Measurements from ENCODE around the gene APH1B. TPM values are rescaled to one million over a fixed set of nuclear protein-coding genes. Genes with fewer than 3 reads are reported as not detected.
"Not testable (repeated sequence)": the region's sequence is repeated elsewhere in the genome, so short reads cannot be mapped to it uniquely, and the experiment has no call there.

Gene APH1B
- polyA plus RNA-seq, 4 donors = 1.4 to 22.8 (median 3.1) TPM

DNA sequence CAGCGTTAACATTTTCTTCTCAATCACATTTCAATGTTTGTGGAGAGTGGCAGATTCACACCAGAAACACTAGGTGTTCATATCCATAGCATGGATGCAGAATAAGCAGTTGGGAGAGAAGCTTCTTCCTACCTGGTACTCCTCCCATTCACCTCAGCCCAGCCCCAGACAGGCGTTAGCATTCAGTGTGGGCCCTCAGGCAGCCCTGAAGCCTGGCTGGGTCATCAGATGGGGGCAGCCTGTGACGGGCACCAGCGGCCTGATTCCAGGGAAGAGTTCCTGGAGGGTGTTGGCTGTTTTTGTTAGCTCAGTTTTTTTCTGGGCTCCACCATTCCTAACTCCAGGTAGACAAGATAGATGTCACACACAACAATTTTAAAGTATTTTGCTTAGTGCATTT, 31.1 kb downstream of the APH1B start:
- 81 to 85% (median 84%) methylated on average over 4 of the region's 4 CpGs for WGBS, 3 donors
- no peak for FAIRE-seq
- H3K27ac ChIP-seq (ENCODE audit: low read depth in 1 of 3, low read length in 2 of 3) = no peak overlapping the region

GRCh38 chr15:63308947-63309346, 31.5 kb downstream of the APH1B start:
- no peaks in the 10 kb centered on the region for H3K27me3 ChIP-seq (ENCODE audit: control insufficient read depth in 3 of 3, insufficient read depth in 3 of 3, low read length in 3 of 3)
- 75 to 80% (median 77%) methylated on average over 2 of the region's 2 CpGs for WGBS, 3 donors
- DNase-seq (no peak), FAIRE-seq (no peak)
- H3K27ac ChIP-seq (ENCODE audit: low read depth in 1 of 3, low read length in 2 of 3) = no peak overlapping the region
- H3K4me1 ChIP-seq (ENCODE audit: control insufficient read depth in 3 of 3, insufficient read depth in 2 of 3, low read depth in 1 of 3, low read length in 2 of 3) = no peaks in the 10 kb centered on the region
- no peak overlapping the region for H3K4me3 ChIP-seq (ENCODE audit: low read depth in 1 of 3, low read length in 3 of 3)
- H3K9me3 ChIP-seq (ENCODE audit: control insufficient read depth in 2 of 2, insufficient read depth in 1 of 2, low read depth in 1 of 2, low read length in 1 of 2) = no peaks in the 10 kb centered on the region
- peaks cover 0 to 11% (median 4%) of the 10 kb centered on the region in 3 donors for H3K36me3 ChIP-seq (ENCODE audit: control insufficient read depth in 3 of 3, insufficient read depth in 2 of 3, low read depth in 1 of 3, low read length in 3 of 3)

More for the DNA sequence above, 31.1 kb downstream of the APH1B start:
- H3K9me3 ChIP-seq (ENCODE audit: control insufficient read depth in 2 of 2, insufficient read depth in 1 of 2, low read depth in 1 of 2, low read length in 1 of 2) = no peaks in the 10 kb centered on the region
- no peaks in the 10 kb centered on the region for H3K4me1 ChIP-seq (ENCODE audit: control insufficient read depth in 3 of 3, insufficient read depth in 2 of 3, low read depth in 1 of 3, low read length in 2 of 3)
- no peaks in the 10 kb centered on the region for H3K27me3 ChIP-seq (ENCODE audit: control insufficient read depth in 3 of 3, insufficient read depth in 3 of 3, low read length in 3 of 3)
- no peak overlapping the region for H3K4me3 ChIP-seq (ENCODE audit: low read depth in 1 of 3, low read length in 3 of 3)
- H3K36me3 ChIP-seq (ENCODE audit: control insufficient read depth in 3 of 3, insufficient read depth in 2 of 3, low read depth in 1 of 3, low read length in 3 of 3) = peaks cover 0 to 14% (median 6%) of the 10 kb centered on the region in 3 donors
- no peak for DNase-seq

- DNase-seq (no peak), FAIRE-seq (no peak)
- Histone ChIP-seq H3K9me3 (ENCODE audit: control insufficient read depth in 2 of 2, insufficient read depth in 1 of 2, low read depth in 1 of 2, low read length in 1 of 2) (no peaks in the 10 kb centered on the region), H3K36me3 (ENCODE audit: control insufficient read depth in 3 of 3, insufficient read depth in 2 of 3, low read depth in 1 of 3, low read length in 3 of 3) (peaks cover 0 to 9% (median 4%) of the 10 kb centered on the region in 3 donors), H3K4me3 (ENCODE audit: low read depth in 1 of 3, low read length in 3 of 3) (no peak overlapping the region), H3K4me1 (ENCODE audit: control insufficient read depth in 3 of 3, insufficient read depth in 2 of 3, low read depth in 1 of 3, low read length in 2 of 3) (no peaks in the 10 kb centered on the region), H3K27me3 (ENCODE audit: control insufficient read depth in 3 of 3, insufficient read depth in 3 of 3, low read length in 3 of 3) (no peaks in the 10 kb centered on the region), H3K27ac (ENCODE audit: low read depth in 1 of 3, low read length in 2 of 3) (no peak overlapping the region)
- 87 to 93% (median 92%) methylated on average over 2 to 3 of the region's 3 CpGs for WGBS, 3 donors
Measured at GRCh38 chr15:63310646-63311045, 33.2 kb downstream of the APH1B start.

DNA sequence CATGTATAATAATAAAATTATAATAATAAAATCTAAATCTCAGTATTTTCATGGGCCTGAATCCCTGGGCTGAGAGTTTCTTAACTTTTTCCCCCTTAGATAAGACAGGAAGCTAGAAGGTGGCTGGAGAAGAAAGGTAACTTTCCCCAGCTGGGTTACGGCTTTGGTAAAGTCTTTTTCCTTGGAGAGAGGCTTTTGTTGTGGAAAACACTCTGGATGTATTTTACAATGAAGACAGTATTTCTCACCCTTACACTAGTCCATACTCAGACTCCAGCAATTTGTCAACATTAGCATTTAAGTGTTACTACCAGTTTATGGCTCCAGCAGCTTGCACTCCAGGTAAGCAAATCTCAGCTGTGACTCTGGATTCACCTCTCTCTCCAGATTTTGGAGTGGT, 34.9 kb downstream of the APH1B start:
- Histone ChIP-seq H3K36me3 (ENCODE audit: control insufficient read depth in 3 of 3, insufficient read depth in 2 of 3, low read depth in 1 of 3, low read length in 3 of 3) (peaks cover 0 to 2% (median 0%) of the 10 kb centered on the region in 3 donors), H3K4me3 (ENCODE audit: low read depth in 1 of 3, low read length in 3 of 3) (no peak overlapping the region), H3K27me3 (ENCODE audit: control insufficient read depth in 3 of 3, insufficient read depth in 3 of 3, low read length in 3 of 3) (no peaks in the 10 kb centered on the region), H3K4me1 (ENCODE audit: control insufficient read depth in 3 of 3, insufficient read depth in 2 of 3, low read depth in 1 of 3, low read length in 2 of 3) (no peaks in the 10 kb centered on the region), H3K9me3 (ENCODE audit: control insufficient read depth in 2 of 2, insufficient read depth in 1 of 2, low read depth in 1 of 2, low read length in 1 of 2) (no peaks in the 10 kb centered on the region), H3K27ac (ENCODE audit: low read depth in 1 of 3, low read length in 2 of 3) (no peak overlapping the region)
- FAIRE-seq (no peak), DNase-seq (no peak)
- WGBS, 3 donors = 93 to 100% (median 96%) methylated on average over 1 of the region's 1 CpG

GRCh38 chr15:63313825-63314224, 36.4 kb downstream of the APH1B start:
- Histone ChIP-seq H3K4me3 (ENCODE audit: low read depth in 1 of 3, low read length in 3 of 3) (no peak overlapping the region), H3K36me3 (ENCODE audit: control insufficient read depth in 3 of 3, insufficient read depth in 2 of 3, low read depth in 1 of 3, low read length in 3 of 3) (no peaks in the 10 kb centered on the region), H3K27ac (ENCODE audit: low read depth in 1 of 3, low read length in 2 of 3) (no peak overlapping the region), H3K9me3 (ENCODE audit: control insufficient read depth in 2 of 2, insufficient read depth in 1 of 2, low read depth in 1 of 2, low read length in 1 of 2) (no peaks in the 10 kb centered on the region), H3K27me3 (ENCODE audit: control insufficient read depth in 3 of 3, insufficient read depth in 3 of 3, low read length in 3 of 3) (no peaks in the 10 kb centered on the region), H3K4me1 (ENCODE audit: control insufficient read depth in 3 of 3, insufficient read depth in 2 of 3, low read depth in 1 of 3, low read length in 2 of 3) (no peaks in the 10 kb centered on the region)
- FAIRE-seq (no peak), DNase-seq (no peak)
- WGBS, 3 donors = 83 to 86% (median 86%) methylated on average over 4 of the region's 4 CpGs

DNA sequence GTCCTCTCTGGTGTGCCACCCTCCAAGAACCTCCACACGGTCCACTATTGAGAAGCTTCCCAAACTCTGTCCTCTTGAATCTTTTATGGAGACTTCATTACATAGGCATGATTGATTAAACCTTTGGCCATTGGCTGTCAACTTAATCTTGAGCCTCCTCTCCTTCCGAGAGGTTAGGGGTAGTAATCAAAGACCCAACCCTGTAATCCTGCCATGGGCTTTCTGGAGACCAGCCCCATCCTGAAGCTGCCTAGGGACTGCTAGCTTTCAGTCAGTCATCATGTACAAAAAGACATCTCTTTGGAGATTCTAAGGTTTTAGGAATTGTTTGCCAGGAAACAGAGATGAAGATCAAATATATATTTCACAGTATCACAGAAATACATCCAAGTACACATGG, 37.0 kb downstream of the APH1B start:
- FAIRE-seq = no peak
- no peaks in the 10 kb centered on the region for H3K27me3 ChIP-seq (ENCODE audit: control insufficient read depth in 3 of 3, insufficient read depth in 3 of 3, low read length in 3 of 3)
- H3K36me3 ChIP-seq (ENCODE audit: control insufficient read depth in 3 of 3, insufficient read depth in 2 of 3, low read depth in 1 of 3, low read length in 3 of 3) = no peaks in the 10 kb centered on the region
- no peaks in the 10 kb centered on the region for H3K9me3 ChIP-seq (ENCODE audit: control insufficient read depth in 2 of 2, insufficient read depth in 1 of 2, low read depth in 1 of 2, low read length in 1 of 2)
- DNase-seq = no peak
- 39 to 61% (median 55%) methylated on average over 2 of the region's 2 CpGs for WGBS, 3 donors
- H3K4me3 ChIP-seq (ENCODE audit: low read depth in 1 of 3, low read length in 3 of 3) = no peak overlapping the region
- H3K27ac ChIP-seq (ENCODE audit: low read depth in 1 of 3, low read length in 2 of 3) = no peak overlapping the region
- H3K4me1 ChIP-seq (ENCODE audit: control insufficient read depth in 3 of 3, insufficient read depth in 2 of 3, low read depth in 1 of 3, low read length in 2 of 3) = no peaks in the 10 kb centered on the region

- Histone ChIP-seq H3K27ac (ENCODE audit: low read depth in 1 of 3, low read length in 2 of 3) (no peak overlapping the region), H3K27me3 (ENCODE audit: control insufficient read depth in 3 of 3, insufficient read depth in 3 of 3, low read length in 3 of 3) (no peaks in the 10 kb centered on the region), H3K9me3 (ENCODE audit: control insufficient read depth in 2 of 2, insufficient read depth in 1 of 2, low read depth in 1 of 2, low read length in 1 of 2) (no peaks in the 10 kb centered on the region), H3K4me1 (ENCODE audit: control insufficient read depth in 3 of 3, insufficient read depth in 2 of 3, low read depth in 1 of 3, low read length in 2 of 3) (no peaks in the 10 kb centered on the region), H3K36me3 (ENCODE audit: control insufficient read depth in 3 of 3, insufficient read depth in 2 of 3, low read depth in 1 of 3, low read length in 3 of 3) (no peaks in the 10 kb centered on the region), H3K4me3 (ENCODE audit: low read depth in 1 of 3, low read length in 3 of 3) (no peak overlapping the region)
- DNase-seq (no peak), FAIRE-seq (no peak)
- 90 to 91% (median 90%) methylated on average over 4 of the region's 4 CpGs for WGBS, 3 donors
Measured at GRCh38 chr15:63318344-63318743, 40.9 kb downstream of the APH1B start.

GRCh38 chr15:63319065-63319464, 41.7 kb downstream of the APH1B start:
- H3K4me1 ChIP-seq (ENCODE audit: control insufficient read depth in 3 of 3, insufficient read depth in 2 of 3, low read depth in 1 of 3, low read length in 2 of 3) = no peaks in the 10 kb centered on the region
- no peaks in the 10 kb centered on the region for H3K9me3 ChIP-seq (ENCODE audit: control insufficient read depth in 2 of 2, insufficient read depth in 1 of 2, low read depth in 1 of 2, low read length in 1 of 2)
- 79 to 88% (median 83%) methylated on average over 3 of the region's 3 CpGs for WGBS, 3 donors
- H3K36me3 ChIP-seq (ENCODE audit: control insufficient read depth in 3 of 3, insufficient read depth in 2 of 3, low read depth in 1 of 3, low read length in 3 of 3) = no peaks in the 10 kb centered on the region
- H3K27ac ChIP-seq (ENCODE audit: low read depth in 1 of 3, low read length in 2 of 3) = no peak overlapping the region
- no peak overlapping the region for H3K4me3 ChIP-seq (ENCODE audit: low read depth in 1 of 3, low read length in 3 of 3)
- DNase-seq (no peak), FAIRE-seq (no peak)
- H3K27me3 ChIP-seq (ENCODE audit: control insufficient read depth in 3 of 3, insufficient read depth in 3 of 3, low read length in 3 of 3) = no peaks in the 10 kb centered on the region

GRCh38 chr15:63320446-63320845, 43.0 kb downstream of the APH1B start:
- WGBS, 3 donors = 94 to 99% (median 99%) methylated on average over 7 to 8 of the region's 10 CpGs
- not testable (repeated sequence) for FAIRE-seq

More at GRCh38 chr15:63320446-63320845, 43.0 kb downstream of the APH1B start:
- H3K36me3 ChIP-seq (ENCODE audit: control insufficient read depth in 3 of 3, insufficient read depth in 2 of 3, low read depth in 1 of 3, low read length in 3 of 3); H3K27me3 ChIP-seq (ENCODE audit: control insufficient read depth in 3 of 3, insufficient read depth in 3 of 3, low read length in 3 of 3); H3K4me3 ChIP-seq (ENCODE audit: low read depth in 1 of 3, low read length in 3 of 3); H3K9me3 ChIP-seq (ENCODE audit: control insufficient read depth in 2 of 2, insufficient read depth in 1 of 2, low read depth in 1 of 2, low read length in 1 of 2); DNase-seq; H3K27ac ChIP-seq (ENCODE audit: low read depth in 1 of 3, low read length in 2 of 3); H3K4me1 ChIP-seq (ENCODE audit: control insufficient read depth in 3 of 3, insufficient read depth in 2 of 3, low read depth in 1 of 3, low read length in 2 of 3): not testable (repeated sequence)

All from small intestine (tissue), 7 donors.